Ectodermal cell (in vitro differentiated cells): ENCODE measurements around the gene SRPX.

Experiments
- H3K27ac ChIP-seq: 2 replicates; pipeline ENCODE4 v1.7.0; 2013; ENCODE audit warnings: mild to moderate bottlenecking, low read depth, low read length; ENCODE audit not compliant: insufficient read depth, poor library complexity, severe bottlenecking
- H3K27me3 ChIP-seq: 2 replicates; pipeline ENCODE4 v1.7.0; 2013; ENCODE audit warnings: mild to moderate bottlenecking, low read length; ENCODE audit not compliant: insufficient read depth, control insufficient read depth, poor library complexity, severe bottlenecking
- H3K36me3 ChIP-seq: one replicate; pipeline ENCODE4 v1.7.0; 2013; ENCODE audit warnings: low read length; ENCODE audit not compliant: control insufficient read depth, insufficient read depth
- H3K4me1 ChIP-seq: one replicate; pipeline ENCODE4 v1.7.0; 2013; ENCODE audit warnings: low read length; ENCODE audit not compliant: control insufficient read depth, insufficient read depth
- H3K4me3 ChIP-seq: 2 replicates; pipeline ENCODE4 v1.7.0; 2013; ENCODE audit warnings: low read depth, low read length, control low read depth; ENCODE audit not compliant: insufficient read depth
- H3K9me3 ChIP-seq: 2 replicates; pipeline ENCODE4 v1.7.0; 2013; ENCODE audit warnings: mild to moderate bottlenecking, low read length, moderate library complexity; ENCODE audit not compliant: control insufficient read depth
- WGBS, 2 experiments: methylation state at CpG; one replicate each; pipeline ENCODE4 v1.1.7; 2013; ENCODE audit warnings: missing lambda C conversion rate in 2 of 2; 5-methylcytosine and 5-hydroxymethylcytosine counted together

Gene SRPX

DNA sequence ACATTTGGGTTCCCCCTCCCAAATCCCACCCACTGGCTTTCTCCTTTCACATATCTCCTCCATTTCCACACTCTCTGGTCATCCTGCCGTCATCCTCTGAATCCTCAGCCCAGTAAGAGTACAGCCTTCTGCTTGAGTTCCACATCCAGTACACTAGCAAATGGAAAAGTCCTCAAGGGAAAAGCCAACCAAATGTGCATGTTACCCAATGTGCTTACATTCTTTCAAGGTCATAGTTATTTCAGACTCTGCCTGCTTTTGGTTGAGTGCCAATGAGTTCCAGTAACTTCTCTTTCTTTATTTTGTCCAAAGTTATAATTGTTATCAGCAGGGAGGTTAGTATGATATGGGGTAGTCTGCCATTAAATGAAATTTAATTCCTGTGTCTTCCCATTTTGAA is 78.1 kb downstream of the SRPX start:
- Histone ChIP-seq H3K9me3 (no peaks in the 10 kb centered on the region), H3K27ac (no peak overlapping the region), H3K36me3 (no peaks in the 10 kb centered on the region), H3K4me1 (no peaks in the 10 kb centered on the region), H3K27me3 (no peaks in the 10 kb centered on the region), H3K4me3 (no peak overlapping the region)
- WGBS, 2 experiments = 64 to 83% methylated on average over 1 of the region's 1 CpG

DNA sequence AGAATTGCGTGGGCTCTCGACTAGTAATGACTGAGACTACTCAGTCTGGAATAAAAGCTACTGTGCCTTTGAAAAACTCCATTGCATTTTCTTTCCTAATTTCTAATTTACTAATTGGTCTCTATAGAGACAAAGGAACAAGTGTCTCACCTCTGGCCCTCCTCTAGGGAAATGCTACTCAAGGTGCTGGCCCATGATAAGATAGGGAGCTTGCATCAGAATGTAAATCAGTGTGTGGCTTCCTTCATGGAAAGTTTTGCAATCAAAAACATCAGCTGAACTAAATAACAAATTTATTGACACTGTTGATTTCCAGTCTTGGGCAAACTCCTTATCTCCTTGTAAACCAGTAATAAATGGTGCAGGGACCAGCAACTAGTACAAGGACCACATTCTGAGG is 81.8 kb downstream of the SRPX start:
- no peaks in the 10 kb centered on the region for H3K36me3 ChIP-seq
- WGBS, 2 experiments = 88 to 93% methylated on average over 2 of the region's 2 CpGs
- no peak overlapping the region for H3K27ac ChIP-seq
- no peaks in the 10 kb centered on the region for H3K9me3 ChIP-seq
- no peaks in the 10 kb centered on the region for H3K27me3 ChIP-seq
- no peak overlapping the region for H3K4me3 ChIP-seq
- H3K4me1 ChIP-seq = no peaks in the 10 kb centered on the region

DNA sequence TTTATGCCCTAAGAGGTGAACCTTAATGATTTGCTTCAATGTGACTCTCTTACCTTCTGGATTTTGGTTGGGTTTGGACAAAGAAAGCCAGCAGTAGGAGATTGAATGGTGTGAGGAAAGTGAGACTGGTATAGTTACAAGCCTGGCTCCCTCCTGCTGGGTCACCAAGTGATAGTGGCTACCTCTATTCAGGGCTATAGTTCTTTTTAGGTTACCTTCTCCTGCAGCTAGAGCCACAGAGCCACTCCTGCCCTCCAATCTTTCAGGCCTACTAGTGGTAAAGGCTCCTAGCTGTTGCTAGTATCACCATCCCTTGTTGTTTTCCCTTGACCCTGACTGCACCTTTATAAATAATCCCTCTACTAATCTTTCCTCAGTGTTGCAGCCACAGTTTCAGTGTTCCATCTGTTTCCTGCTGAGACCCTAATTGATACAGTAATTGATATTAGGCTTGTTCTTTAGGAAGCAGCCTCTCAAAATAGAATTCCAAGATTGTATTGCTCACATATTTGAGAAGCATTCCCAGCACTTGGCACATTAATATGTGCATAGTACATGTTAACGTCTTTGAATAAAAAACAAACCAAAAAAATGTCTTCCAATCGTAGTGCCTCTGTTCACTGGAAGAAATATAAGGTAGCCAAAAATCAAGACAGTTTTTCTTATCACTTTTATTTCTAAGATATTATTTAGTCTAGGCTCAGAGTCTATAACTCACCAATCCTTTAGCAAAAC is 82.3 kb downstream of the SRPX start:
- Histone ChIP-seq H3K27ac (no peak overlapping the region), H3K4me3 (no peak overlapping the region), H3K9me3 (no peaks in the 10 kb centered on the region), H3K4me1 (no peaks in the 10 kb centered on the region), H3K36me3 (no peaks in the 10 kb centered on the region), H3K27me3 (no peaks in the 10 kb centered on the region)
- 82% methylated on average over 2 of the region's 2 CpGs; no CpG with 5 or more reads in 1 of the 2 experiments for WGBS, 2 experiments

DNA sequence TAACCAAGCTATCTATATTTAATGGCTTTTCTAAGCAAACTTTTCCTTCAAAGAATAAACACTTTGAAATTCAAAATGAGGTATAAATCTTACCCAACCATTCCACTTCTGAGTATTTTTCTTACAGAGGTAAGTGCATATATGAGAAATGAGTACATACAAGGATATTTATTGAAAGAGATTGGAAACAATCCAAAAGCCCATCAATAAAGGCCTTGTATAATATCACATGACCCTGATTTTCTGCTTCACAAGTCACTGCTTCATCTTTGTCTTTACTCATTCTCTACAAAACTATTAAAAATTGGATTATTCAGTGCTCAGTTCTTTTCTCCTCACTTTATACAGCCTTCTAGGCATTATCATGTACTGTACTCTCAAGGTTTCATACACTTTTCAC is 91.3 kb downstream of the SRPX start:
- no peak overlapping the region for H3K4me3 ChIP-seq
- H3K27ac ChIP-seq = no peak overlapping the region
- no peaks in the 10 kb centered on the region for H3K9me3 ChIP-seq
- no peaks in the 10 kb centered on the region for H3K27me3 ChIP-seq
- H3K36me3 ChIP-seq = no peaks in the 10 kb centered on the region
- no peaks in the 10 kb centered on the region for H3K4me1 ChIP-seq

DNA sequence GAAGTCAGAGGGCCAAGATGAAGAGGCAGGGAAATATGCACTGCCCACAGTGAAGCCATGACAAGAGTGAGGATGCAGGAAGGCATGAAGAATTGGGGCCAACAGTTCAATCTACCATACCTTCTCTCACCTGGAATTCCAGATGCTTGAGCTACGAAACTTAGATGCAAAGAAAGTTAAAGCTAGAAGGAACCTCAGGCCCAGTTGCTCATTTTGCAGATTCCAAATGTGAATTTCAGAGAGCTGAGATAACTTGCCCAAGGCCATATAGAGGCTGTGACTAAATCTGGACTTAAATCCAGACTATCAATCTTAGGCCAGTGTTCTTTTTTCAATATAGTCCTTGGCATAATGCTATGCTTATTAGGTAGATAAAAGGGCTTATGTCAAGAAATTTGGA is 92.7 kb downstream of the SRPX start:
- Histone ChIP-seq H3K4me1 (no peaks in the 10 kb centered on the region), H3K9me3 (no peaks in the 10 kb centered on the region), H3K36me3 (no peaks in the 10 kb centered on the region), H3K4me3 (no peak overlapping the region), H3K27ac (no peak overlapping the region), H3K27me3 (no peaks in the 10 kb centered on the region)
- 93 to 100% methylated on average over 1 of the region's 1 CpG for WGBS, 2 experiments

DNA sequence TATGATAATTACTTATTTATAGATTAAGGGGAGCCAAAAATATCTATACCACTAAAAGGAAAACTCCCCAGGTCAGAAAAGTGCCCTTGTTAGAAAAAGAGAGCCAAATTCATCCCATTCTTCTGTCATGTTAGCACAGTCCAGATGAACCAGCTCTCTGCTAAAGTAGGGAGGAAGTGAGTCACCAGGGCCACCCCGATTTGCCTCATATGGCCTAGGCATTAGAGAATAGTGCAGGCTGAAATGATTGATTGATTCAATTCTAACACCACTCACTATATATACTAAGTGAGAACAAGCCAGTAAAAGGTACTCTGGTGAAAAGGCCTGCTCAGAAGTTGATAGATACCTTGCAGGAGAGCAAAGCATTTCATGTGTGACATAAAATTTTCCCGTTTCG is 94.5 kb downstream of the SRPX start:
- Histone ChIP-seq H3K4me3 (no peak overlapping the region), H3K27me3 (no peaks in the 10 kb centered on the region), H3K27ac (no peak overlapping the region), H3K4me1 (no peaks in the 10 kb centered on the region), H3K9me3 (no peaks in the 10 kb centered on the region), H3K36me3 (no peaks in the 10 kb centered on the region)
- WGBS, 2 experiments = 95 to 100% methylated on average over 2 of the region's 3 CpGs

DNA sequence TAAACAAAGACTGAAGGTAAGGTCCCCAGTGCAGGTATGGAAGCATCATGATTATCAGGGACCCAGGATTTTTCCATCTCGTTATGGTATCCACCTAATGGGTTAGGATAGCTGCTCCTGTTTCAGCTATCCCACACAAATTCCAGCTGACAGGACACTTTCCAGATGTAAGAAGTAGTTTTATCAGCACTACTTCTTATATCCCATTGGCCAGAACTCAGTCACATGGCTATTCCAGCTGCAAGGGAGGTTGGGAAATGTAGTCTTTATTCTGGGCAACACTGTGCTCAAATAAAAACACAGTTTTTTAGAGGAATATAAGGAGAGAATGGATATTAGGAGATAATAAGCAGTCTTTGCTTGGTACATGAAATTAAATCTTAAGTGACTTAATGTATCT is 96.7 kb downstream of the SRPX start:
- WGBS, 2 experiments = 71 to 83% methylated on average over 1 of the region's 1 CpG
- no peaks in the 10 kb centered on the region for H3K36me3 ChIP-seq
- H3K27ac ChIP-seq = no peak overlapping the region
- no peaks in the 10 kb centered on the region for H3K27me3 ChIP-seq
- H3K4me3 ChIP-seq = no peak overlapping the region
- no peaks in the 10 kb centered on the region for H3K9me3 ChIP-seq
- no peaks in the 10 kb centered on the region for H3K4me1 ChIP-seq

DNA sequence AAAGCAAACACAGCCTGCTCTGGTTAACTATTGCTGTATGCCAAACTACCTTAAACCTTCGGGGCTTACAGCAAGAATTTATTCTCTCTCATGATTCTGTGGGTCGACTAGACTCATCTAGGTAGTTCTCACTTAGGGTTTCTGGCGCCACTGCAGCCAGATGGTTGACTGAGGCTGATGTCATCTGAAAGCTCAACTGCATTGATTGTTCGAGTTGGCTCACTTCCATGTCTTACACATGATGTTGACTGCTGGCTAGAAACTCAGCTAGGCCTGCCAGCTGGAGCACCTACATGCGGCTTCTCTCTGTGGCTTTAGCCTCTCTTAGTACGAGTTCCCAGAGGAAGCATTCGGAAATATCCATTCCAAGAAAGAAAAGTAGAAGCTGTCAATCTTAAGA is 103.2 kb downstream of the SRPX start:
- WGBS, 2 experiments = 94 to 95% methylated on average over 7 of the region's 7 CpGs
- Histone ChIP-seq H3K36me3 (no peaks in the 10 kb centered on the region), H3K27me3 (no peaks in the 10 kb centered on the region)

DNA sequence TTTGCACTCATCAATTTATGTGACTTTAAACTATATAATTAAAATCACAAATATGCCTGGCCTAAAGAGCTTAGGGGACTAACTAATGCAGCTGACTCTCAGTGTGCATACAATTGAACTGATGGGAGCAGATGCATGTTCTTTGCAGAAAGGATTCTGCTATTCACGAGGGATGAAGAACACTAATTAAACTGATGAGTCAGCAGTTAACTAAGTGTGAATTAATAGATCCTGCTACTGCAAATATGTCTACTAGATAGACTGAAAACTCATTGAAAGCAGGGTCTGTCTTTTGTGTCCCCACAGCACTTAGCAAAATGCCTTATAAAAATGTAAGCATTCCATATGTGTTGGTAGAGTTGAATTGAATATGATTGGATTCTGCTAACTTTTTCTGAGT is 104.0 kb downstream of the SRPX start:
- Histone ChIP-seq H3K4me3 (no peak overlapping the region), H3K27ac (no peak overlapping the region), H3K36me3 (no peaks in the 10 kb centered on the region), H3K9me3 (no peaks in the 10 kb centered on the region), H3K27me3 (no peaks in the 10 kb centered on the region), H3K4me1 (no peaks in the 10 kb centered on the region)
- WGBS, 2 experiments = 75 to 93% methylated on average over 1 of the region's 1 CpG

More for the DNA sequence above, 103.2 kb downstream of the SRPX start:
- no peaks in the 10 kb centered on the region for H3K4me1 ChIP-seq
- H3K9me3 ChIP-seq = no peaks in the 10 kb centered on the region
- no peak overlapping the region for H3K27ac ChIP-seq
- H3K4me3 ChIP-seq = no peak overlapping the region

DNA sequence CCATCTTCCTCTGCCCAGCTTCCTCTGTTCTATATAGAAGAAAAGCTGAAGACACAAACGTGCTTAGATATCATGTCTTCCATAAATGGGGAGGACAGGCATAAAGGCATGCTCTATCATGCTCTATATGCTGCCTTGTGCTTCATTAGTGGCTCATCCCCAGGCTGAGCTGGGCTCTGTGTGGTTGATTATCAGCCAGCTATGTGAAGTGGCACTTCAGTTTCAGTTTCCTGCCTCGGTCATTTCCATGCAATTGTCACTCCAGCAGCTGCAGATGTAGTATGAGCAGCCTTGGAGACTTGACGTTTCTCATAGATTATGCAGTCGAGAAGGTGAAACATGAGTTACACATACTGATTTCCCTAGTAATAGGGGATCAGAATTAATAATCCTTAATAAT is 108.1 kb downstream of the SRPX start:
- Histone ChIP-seq H3K36me3 (no peaks in the 10 kb centered on the region), H3K4me3 (no peak overlapping the region), H3K27ac (no peak overlapping the region), H3K9me3 (no peaks in the 10 kb centered on the region), H3K4me1 (no peaks in the 10 kb centered on the region), H3K27me3 (no peaks in the 10 kb centered on the region)
- WGBS, 2 experiments = 85 to 91% methylated on average over 4 of the region's 4 CpGs

DNA sequence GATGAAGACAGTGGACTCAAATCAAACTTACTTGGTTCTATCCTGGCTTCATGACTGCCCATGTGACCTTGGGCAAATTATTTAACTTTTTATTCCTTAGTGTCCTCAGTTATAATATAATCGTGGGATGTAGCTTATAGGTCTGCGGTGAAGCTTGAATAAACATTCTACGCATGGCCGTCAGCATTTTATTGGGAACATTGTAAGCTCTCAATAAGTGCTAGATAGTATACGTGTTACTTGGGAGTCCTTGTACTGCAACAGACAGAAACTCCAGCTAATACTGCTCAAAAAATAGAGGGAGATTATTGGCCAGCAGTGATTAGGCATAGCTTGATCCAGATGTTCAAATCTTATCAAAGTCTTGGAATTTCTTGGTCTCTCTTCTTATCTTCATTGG is 109.5 kb downstream of the SRPX start:
- Histone ChIP-seq H3K27me3 (no peaks in the 10 kb centered on the region), H3K27ac (no peak overlapping the region), H3K9me3 (no peaks in the 10 kb centered on the region), H3K36me3 (no peaks in the 10 kb centered on the region), H3K4me3 (no peak overlapping the region), H3K4me1 (no peaks in the 10 kb centered on the region)
- 97 to 98% methylated on average over 4 to 5 of the region's 5 CpGs for WGBS, 2 experiments
